Inflammatory macrophage treated with lipopolysaccharide for 1 hour (primary cell): ENCODE results near the gene GPC3.
"Not testable (repeated sequence)": the region's sequence is repeated elsewhere in the genome, so short reads cannot be mapped to it uniquely, and the experiment has no call there.

Experiments
- DNase-seq, 2 donors: peaks; one replicate each; pipeline ENCODE4 v3.0.0-alpha.2; 2020 to 2022

GPC3 gene

DNA sequence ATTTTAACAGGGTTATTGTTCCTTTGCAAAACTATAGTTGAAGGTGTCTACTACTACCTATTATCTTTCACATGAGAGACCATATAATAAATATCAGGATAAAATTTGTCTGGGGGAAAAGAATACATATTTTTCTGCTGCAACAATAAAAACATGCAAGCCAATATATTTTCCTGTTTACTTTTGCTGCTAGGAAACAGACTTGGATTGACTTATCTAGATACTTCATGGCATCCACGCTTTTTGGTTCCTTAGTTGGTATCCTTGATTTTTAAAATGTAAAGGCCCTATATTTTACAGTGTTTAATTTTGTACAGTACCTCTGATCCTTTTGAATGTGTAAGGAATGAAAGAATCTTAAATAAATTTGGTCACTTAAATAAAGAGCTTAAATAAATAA lies 150.6 kb downstream of the GPC3 start:
- DNase-seq: no peak

DNA sequence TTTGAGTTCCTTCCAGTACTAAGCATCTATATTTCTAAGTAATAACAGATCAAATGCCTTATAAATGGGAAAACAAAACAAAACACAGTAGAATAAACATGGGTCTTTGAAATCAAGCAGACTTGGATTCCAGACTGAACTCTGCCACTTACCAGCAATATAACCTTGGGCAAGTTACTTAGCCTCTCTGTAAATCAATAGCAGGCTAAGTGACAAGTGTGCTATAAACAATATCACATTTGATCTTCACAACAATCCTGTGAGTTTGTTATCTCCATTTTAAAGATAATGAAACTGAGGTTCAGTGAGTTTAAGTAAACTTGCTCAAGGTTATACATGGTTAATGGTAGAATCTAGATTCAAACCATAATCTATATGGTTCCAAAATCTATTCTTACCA lies 165.8 kb downstream of the GPC3 start:
- DNase-seq: no peak

GRCh38 chrX:133818019-133818418 lies 167.4 kb downstream of the GPC3 start:
- DNase-seq: no peak

DNA sequence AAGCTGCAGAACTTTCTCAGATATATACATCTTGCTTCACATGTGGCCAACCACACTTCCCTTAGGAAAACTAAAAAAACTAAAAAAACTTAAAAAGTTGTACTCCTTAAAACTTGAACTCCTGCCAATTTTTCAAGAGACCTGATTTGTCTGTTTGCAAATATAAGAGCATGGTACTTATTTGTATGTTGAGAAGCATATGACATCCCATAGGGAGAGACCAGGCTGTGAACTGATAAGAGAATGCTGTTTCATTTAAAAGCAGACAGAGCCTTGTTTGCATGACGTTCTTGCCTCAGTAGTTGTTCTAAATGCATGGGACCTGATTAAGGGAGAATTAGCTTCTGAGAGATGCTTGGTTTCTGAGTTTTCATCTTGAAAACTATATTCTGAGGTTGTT lies 169.9 kb downstream of the GPC3 start:
- DNase-seq: no peak

- DNase-seq: no peak
Observed at GRCh38 chrX:133813971-133814370, 171.4 kb downstream of the GPC3 start.

GRCh38 chrX:133812402-133812801 lies 173.0 kb downstream of the GPC3 start:
- DNase-seq: no peak

DNA sequence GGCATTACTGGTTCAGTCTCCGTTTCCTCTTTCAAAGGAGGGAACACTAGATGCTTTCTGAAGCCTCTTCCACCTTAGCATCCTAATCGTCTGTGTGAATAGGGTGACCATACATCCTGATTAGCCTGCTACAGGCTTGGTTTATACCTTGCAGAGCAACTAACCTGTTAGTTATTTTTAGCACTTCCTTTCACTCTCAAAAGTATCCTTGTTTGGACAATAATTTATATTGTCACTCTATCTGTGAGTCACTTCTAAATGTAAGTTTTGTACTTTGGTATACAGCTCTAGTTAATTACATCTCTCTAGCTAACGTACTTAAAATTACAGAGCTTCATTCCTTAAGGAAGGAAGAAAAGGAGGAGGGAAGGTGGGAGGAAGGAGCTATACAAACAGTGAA lies 174.5 kb downstream of the GPC3 start:
- DNase-seq: no peak

- no peak for DNase-seq
Observed at GRCh38 chrX:133804072-133804471, 181.3 kb downstream of the GPC3 start.

DNA sequence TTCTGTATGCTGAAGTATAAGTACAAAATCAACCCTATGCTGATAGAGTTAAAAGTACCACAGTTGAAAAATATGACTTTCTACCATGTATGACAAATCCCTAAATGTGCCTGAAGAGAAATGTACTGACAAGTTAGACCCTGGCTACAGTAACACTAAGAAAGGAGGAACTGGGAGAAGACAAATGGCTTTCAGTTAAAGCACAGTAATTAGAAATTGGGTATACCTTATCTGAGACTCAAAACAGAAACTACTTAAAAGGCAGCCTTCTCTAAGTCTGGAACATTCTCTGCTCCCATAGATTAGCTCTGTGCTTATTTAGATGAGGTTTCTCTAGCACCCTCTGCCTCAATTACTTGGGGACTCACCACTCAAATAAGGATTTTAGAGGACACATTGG lies 189.1 kb downstream of the GPC3 start:
- no peak for DNase-seq

DNA sequence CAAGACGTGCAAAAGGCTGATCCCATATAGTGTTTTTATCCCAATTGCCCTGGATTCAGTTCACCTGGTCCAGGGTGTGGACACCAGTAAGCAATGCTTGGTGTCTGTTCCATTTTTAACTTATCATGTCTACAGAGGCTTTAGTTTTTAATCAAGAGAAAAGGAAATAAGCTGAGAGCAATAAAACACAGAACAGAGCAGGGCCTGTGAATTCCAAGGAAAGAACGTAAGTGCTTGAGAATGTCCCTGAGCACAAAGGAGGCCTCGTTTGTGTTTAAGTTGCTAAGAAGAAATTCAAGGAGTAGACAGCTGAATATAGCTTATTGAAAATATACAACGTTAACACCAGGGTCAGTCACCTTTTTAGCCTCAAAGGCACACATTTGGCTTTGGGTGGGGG lies 191.3 kb downstream of the GPC3 start:
- no peak for DNase-seq

DNA sequence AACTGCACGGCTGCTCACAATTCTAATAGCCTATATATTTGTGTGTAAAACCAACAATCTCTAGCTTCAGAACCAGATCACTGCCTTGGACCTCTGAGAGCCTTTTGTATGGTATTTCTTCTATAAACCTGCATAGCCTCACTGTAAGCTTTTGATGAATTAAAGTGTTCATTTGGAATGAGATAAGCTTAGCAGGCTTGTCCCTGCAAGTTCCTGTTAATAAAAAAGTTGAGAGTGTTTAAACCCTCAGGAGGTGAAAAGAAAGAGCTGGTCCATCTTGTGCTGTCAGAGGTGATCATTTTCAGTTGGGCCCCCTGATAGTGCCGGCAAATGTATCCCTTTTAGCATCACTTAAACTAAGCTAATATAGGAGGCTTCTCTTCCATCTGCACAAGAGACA lies 191.8 kb downstream of the GPC3 start:
- no peak for DNase-seq

DNA sequence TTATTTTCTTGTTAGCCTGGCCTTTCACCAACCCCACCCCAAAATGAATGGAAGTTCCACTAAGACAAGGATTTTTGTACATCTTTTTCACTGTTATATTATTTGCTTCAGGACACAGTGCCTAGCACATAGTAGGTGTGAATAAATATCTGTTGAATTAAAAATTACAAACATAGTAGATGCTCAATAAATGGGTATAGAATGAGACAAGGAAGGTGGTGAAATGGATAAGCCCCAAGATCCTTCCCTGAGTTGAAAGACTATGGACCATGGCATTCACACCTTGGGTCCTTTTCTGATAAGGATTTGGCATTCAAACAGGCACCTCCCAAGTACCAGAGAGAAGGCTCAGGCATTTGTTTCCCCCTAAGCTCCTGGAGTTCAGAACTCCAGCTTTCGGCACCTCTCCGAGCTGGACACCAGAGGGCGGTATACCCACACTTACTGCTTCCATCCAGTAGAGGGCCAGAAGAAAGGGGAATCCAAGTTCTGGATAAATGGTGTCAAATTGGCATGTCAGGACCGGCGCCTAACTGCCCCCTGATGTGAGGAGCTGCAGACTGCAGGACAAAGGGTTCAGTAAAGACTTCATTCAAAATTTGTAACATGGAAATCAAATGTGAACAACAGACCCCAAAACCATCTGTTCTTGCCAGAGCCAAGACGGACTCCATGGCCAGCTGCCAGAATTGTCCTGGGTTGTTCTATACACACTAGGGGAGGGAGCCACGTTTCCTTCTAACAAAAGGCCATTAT lies 193.0 kb downstream of the GPC3 start:
- peak; percentile 42 to 65 for DNase-seq

GRCh38 chrX:133789829-133790228 lies 195.6 kb downstream of the GPC3 start:
- DNase-seq: no peak

GRCh38 chrX:133786382-133786781 lies 199.0 kb downstream of the GPC3 start:
- DNase-seq: no peak

GRCh38 chrX:133783274-133783673 lies 202.1 kb downstream of the GPC3 start:
- DNase-seq: peak; percentile 1 to 30

DNA sequence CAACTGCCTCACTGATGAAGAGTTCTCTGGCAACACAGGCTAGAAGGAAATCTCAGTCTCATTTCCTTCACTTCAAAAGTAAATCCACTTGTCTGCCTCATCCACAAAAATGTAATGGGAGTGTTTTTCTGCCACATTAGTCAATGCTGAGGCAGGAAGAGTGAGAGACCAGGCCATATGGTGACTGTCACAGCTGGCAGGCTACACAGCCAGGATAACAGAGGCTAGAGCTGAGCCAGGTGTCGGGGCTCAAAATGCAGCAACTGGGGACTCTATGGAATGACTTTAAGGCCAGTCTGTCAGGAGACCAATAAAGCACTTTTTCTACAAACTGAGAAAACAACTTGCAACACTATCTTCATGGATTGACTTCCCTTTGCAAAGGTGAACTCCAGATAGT lies 204.2 kb downstream of the GPC3 start:
- DNase-seq: no peak

- DNase-seq: peak in 1 of 2 donors; percentile 18
Observed at GRCh38 chrX:133776072-133776471, 209.3 kb downstream of the GPC3 start.

- no peak for DNase-seq
Observed at GRCh38 chrX:133774807-133775206, 210.6 kb downstream of the GPC3 start.

DNA sequence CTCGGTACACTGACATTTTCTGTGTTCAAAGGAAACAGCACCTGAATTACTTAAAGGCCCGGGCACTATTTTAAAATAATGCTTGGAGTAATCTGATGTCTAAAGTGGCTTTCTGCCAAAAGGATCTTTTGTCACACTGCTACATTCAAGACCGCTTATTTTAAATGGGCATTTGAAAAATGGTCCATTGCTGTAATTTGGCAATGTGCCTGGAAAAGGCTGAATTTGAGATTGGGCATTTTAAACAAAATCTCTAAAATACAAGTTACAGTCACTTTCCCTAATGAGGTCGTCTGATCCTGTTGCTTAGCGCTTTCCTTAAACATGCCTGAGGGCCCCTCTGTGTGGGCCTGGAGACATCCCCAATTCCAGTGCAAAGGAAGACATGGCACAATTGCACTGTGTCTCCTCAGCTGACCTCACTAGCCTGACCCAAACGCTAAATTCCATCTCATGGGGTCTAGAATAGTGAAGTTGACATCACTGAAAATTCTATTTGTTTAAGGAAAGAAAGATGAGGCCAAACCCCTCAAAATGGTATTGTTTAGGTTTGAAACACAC lies 214.2 kb downstream of the GPC3 start:
- DNase-seq: no peak

DNA sequence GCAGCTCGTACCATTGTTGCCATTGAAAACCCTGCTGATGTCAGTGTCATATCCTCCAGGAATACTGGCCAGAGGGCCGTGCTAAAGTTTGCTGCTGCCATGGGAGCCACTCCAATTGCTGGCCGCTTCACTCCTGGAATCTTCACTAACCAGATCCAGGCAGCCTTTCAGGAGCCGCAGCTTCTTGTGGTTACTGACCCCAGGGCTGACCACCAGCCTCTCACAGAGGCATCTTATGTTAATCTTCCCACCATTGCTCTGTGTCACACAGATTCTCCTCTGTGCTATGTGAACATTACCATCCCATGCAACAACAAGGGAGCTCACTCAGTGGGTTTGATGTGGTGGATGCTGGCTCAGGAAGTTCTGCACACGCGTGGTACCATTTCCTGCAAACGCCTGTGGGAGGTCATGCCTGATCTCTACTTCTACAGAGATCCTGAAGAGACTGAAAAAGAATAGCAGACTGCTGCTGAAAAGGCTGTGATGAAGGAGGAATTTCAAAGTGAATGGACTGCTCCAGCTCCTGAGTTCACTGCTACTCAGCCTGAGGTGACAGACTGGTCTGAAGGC lies 222.3 kb downstream of the GPC3 start:
- DNase-seq: not testable (repeated sequence)

- DNase-seq: no peak
Observed at GRCh38 chrX:133754657-133755056, 230.7 kb downstream of the GPC3 start.

GRCh38 chrX:133749951-133750350 lies 235.4 kb downstream of the GPC3 start:
- DNase-seq: no peak

DNA sequence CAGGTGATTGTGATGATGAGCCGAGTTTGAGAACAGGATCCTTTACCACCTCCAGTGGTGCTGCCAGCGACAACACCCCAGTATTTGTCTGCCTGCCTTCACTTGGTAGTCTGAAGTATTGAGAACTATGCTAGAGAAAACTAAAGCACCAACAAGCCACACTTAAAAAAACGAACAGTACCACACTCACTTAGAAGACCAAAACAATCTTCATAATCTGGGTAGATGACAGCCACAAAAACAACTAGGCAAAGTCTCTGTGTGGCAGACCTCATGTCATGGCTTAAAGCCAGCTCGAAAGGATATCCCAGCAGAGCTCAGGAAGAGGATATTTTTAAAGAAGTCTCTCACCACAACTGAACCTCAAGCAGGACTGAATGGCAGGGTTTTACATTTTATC lies 236.0 kb downstream of the GPC3 start:
- DNase-seq: no peak

DNA sequence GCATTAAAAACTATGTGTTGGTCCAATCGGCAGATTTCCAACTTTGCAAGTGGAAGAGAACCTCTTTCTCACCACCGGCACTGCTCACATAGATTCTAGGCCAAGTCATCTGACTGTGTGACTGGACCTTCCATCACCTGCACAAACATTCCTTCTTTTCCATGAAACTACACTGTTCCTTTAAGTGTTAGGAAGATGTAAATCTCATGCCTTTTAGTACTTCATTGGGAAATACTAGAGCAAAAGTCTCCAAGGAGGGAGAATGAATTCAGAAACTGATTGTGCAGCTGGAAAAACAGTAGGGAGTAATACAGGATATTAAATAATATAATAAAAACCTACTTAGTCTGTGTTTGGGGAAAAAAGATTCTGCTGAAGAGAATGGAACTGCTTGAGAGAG lies 238.2 kb downstream of the GPC3 start:
- DNase-seq: no peak

GRCh38 chrX:133746593-133746992 lies 238.8 kb downstream of the GPC3 start:
- no peak for DNase-seq
